Dermis microvascular lymphatic vessel endothelial cell (primary cell): Measurements from ENCODE around the gene TRIM31. TPM values are rescaled to one million over a fixed set of nuclear protein-coding genes. Genes with fewer than 3 reads are reported as not detected.

Source experiments
- DNase-seq, 2 donors: peaks; one replicate each; pipeline versions ENCODE4 v3.0.0 to v3.0.0-alpha.2; 2010; ENCODE audit warnings: low read depth in 2 of 2
- total RNA-seq: library from RNA; depleted of rRNA; stranded (reverse); fragments of >200 nt; gene quantifications from 2 replicates; pipeline ENCODE4 v1.2.1, GENCODE V29; 2014

The TRIM31 gene
- total RNA-seq, 1 donor from 2014 or later, result not detected

DNA sequence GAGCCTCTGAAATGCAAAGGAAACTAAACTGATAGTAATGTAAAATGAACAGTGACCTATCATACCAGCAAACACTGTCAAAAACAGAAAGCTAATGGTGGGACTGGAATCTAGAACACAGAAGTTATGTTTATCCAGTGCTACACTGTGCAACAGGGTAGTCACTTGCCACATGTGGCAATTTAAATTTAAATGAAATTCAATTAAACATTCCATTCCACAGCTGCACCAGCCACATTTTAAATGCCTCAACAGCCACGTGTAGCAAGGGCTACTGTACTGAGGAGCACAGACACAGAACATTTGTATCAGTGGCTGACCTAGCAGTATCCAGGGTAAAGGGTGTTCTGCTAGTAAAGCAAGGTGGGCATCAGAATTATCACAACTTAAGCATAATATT, 57.4 kb downstream of the TRIM31 start:
- DNase-seq, result no peak

DNA sequence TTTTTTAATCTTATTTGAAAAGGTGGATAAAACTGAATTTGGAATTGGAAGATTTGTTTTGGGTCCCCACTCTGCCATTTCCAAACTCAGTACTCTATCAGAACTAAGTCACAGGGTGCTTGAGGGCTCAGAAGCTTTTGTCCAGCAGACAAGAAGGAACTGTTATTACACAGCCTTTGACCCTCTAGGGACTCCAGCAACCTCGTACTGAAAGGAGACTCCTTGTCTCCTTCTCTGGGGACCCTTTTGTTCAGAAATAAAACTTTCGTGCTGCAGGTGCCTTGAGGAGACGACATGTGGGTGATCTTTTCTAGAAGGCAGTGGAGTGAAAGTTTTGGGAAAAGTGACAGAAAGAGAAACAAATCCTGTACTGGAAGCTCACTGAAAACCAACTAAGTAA, 59.2 kb downstream of the TRIM31 start:
- DNase-seq, result no peak

Other genes with a start within 250 kb of the TRIM31 start
- 519 and 1,118 TPM in 2 replicates for gene HLA-A, start 170.6 kb downstream of the TRIM31 start, total RNA-seq
- 30.3 and 36.2 TPM in 2 replicates for gene POLR1H, start 51.8 kb downstream of the TRIM31 start, total RNA-seq
- gene PPP1R11, start 45.9 kb downstream of the TRIM31 start, total RNA-seq, result 8.6 and 12.0 TPM in 2 replicates
- gene RNF39, start 37.3 kb downstream of the TRIM31 start, total RNA-seq, result not detected in 2 replicates
- gene TRIM40, start 23.1 kb upstream of the TRIM31 start, total RNA-seq, result not detected in 2 replicates
- gene TRIM10, start 48.1 kb upstream of the TRIM31 start, total RNA-seq, result not detected in 2 replicates
- gene TRIM15, start 50.5 kb upstream of the TRIM31 start, total RNA-seq, result not detected in 2 replicates
- gene TRIM26, start 100.3 kb upstream of the TRIM31 start, total RNA-seq, result 18.5 and 23.6 TPM in 2 replicates
- gene TRIM39, start 213.8 kb upstream of the TRIM31 start, total RNA-seq, result 7.6 and 12.1 TPM in 2 replicates
- gene RPP21, start 232.1 kb upstream of the TRIM31 start, total RNA-seq, result 15.7 and 19.8 TPM in 2 replicates